Caco-2 (cell line): ENCODE results near the gene FAM47A. TPM values are rescaled to one million over a fixed set of nuclear protein-coding genes. Genes with fewer than 3 reads are reported as not detected.
A peak's percentile ranks its signal among the peaks of the same experiment; 100 is the strongest.

Experiments
- Bru-seq: library from RNA; stranded (reverse); fragments of 400-500 nt; gene quantifications from one replicate; lab custom pipeline; 2021; lab: Mats Ljungman, UMichigan
- BruChase-seq, 2 experiments: library from RNA; stranded (reverse); fragments of 400-500 nt; gene quantifications; one replicate each; lab custom pipeline; 2021; lab: Mats Ljungman, UMichigan
- BruUV-seq: library from RNA; stranded (reverse); fragments of 400-500 nt; replicated peaks from 2 replicates; lab custom pipeline; 2021; lab: Mats Ljungman, UMichigan
- CTCF ChIA-PET: fragments of 300-600 bp; sonication (Branson Sonifier 250); formaldehyde crosslinking; loops from one replicate; lab custom pipeline; 2022; ENCODE audit warnings: antibody characterized with exemption; lab: Charles Lee
- POLR2A ChIA-PET: fragments of 300-600 bp; sonication (Branson Sonifier 250); formaldehyde crosslinking; loops from one replicate; lab custom pipeline; 2022; ENCODE audit warnings: antibody characterized with exemption; lab: Charles Lee
- DNase-seq, 2 experiments: peaks; one replicate each; pipeline versions ENCODE4 v3.0.0 to v3.0.0-alpha.2; 2020 to 2022
- H3K27me3 ChIP-seq: replicated peaks from 2 replicates; pipeline ENCODE4 v1.6.0; 2011; ENCODE audit warnings: low read length; ENCODE audit not compliant: control insufficient read depth, insufficient read depth
- H3K36me3 ChIP-seq: 2 replicates; pipeline ENCODE4 v1.5.1; 2011; ENCODE audit warnings: low read length; ENCODE audit not compliant: control insufficient read depth, insufficient read depth
- H3K4me1 ChIP-seq: fragments of 250-450 bp; sonication (Bioruptor Pico); 2 replicates; pipeline ENCODE4 v1.5.1; 2020; ENCODE audit warnings: mild to moderate bottlenecking
- H3K4me3 ChIP-seq: 2 replicates; pipeline ENCODE4 v1.5.1; 2011; ENCODE audit warnings: low read depth, mild to moderate bottlenecking, control low read depth, low read length
- H3K9me3 ChIP-seq: fragments of 250-450 bp; sonication (Bioruptor Pico); 2 replicates; pipeline ENCODE4 v1.5.1; 2020; ENCODE audit warnings: mild to moderate bottlenecking, moderate library complexity
- H3K27ac Mint-ChIP-seq: one replicate; pipeline ENCODE4 v1.8.0; 2022; ENCODE audit warnings: mixed read lengths; ENCODE audit not compliant: unreplicated experiment
- H3K27me3 Mint-ChIP-seq: one replicate; pipeline ENCODE4 v1.8.0; 2022; ENCODE audit warnings: mixed read lengths; ENCODE audit not compliant: insufficient read depth, unreplicated experiment
- H3K36me3 Mint-ChIP-seq: one replicate; pipeline ENCODE4 v1.8.0; 2022; ENCODE audit warnings: mild to moderate bottlenecking, mixed read lengths; ENCODE audit not compliant: insufficient read depth, unreplicated experiment
- H3K4me1 Mint-ChIP-seq: one replicate; pipeline ENCODE4 v1.8.0; 2022; ENCODE audit warnings: low read depth, mixed read lengths; ENCODE audit not compliant: unreplicated experiment
- H3K4me3 Mint-ChIP-seq: one replicate; pipeline ENCODE4 v1.8.0; 2022; ENCODE audit warnings: mild to moderate bottlenecking, moderate library complexity, mixed read lengths; ENCODE audit not compliant: unreplicated experiment
- H3K9me3 Mint-ChIP-seq: one replicate; pipeline ENCODE4 v1.8.0; 2022; ENCODE audit warnings: mixed read lengths; ENCODE audit not compliant: unreplicated experiment
- CTCF ChIP-seq, 2 experiments: fragments of 200-600 bp in 1 of 2; IDR thresholded peaks; 1 replicate in 1 of 2; 2 replicates in 1 of 2; pipeline versions ENCODE4 v1.5.1 to v1.8.0; 2011 to 2022; ENCODE audit warnings: antibody characterized with exemption in 1 of 2, control low read depth in 1 of 2, inconsistent platforms in 1 of 2, low read depth in 1 of 2, low read length in 1 of 2, mild to moderate bottlenecking in 1 of 2, moderate library complexity in 1 of 2; ENCODE audit not compliant: insufficient read depth in 1 of 2, severe bottlenecking in 1 of 2, unreplicated experiment in 1 of 2
- intact Hi-C: fragments of 100-400 bp; cut with micrococcal nuclease; formaldehyde crosslinking; loops from one replicate; pipeline ENCODE4 v1.10.0; 2022; ENCODE audit not compliant: unreplicated experiment
- long read RNA-seq: library from polyadenylated mRNA; stranded (forward); transcript quantifications from one replicate; pipeline ENCODE4 v2.0.0, GENCODE V29; 2022
- total RNA-seq: library from RNA; stranded (reverse); gene quantifications from 2 replicates; pipeline ENCODE4 v1.2.3, GENCODE V29; 2022

Gene FAM47A
- total RNA-seq (not detected in 2 replicates), Bru-seq, nascent RNA (percentile 8 among the genes with signal in this experiment), BruChase-seq, experiment 1, labeled RNA remaining after a 2-hour chase (not detected), BruChase-seq, experiment 2, labeled RNA remaining after a 6-hour chase (not detected)
- long read RNA-seq: 0 reads

- BruUV-seq: no TSS peak
- intact Hi-C loops: no loop called here
- CTCF ChIA-PET: no interaction called here
Measured at GRCh38 chrX:34132028-34132427, at the start of gene FAM47A. Gene FAM47A (minus strand): TSS chrX:34132314. CDS start chrX:34132278, 36 bp downstream.

GRCh38 chrX:34147345-34147744 lies 15.2 kb upstream of the FAM47A start:
- no peaks in the 10 kb centered on the region for H3K27me3 ChIP-seq
- CTCF ChIA-PET: no interaction called here
- H3K9me3 Mint-ChIP-seq: no peaks in the 10 kb centered on the region

More at GRCh38 chrX:34132028-34132427, at the start of gene FAM47A:
- Mint-ChIP-seq H3K9me3 (no peaks in the 10 kb centered on the region), H3K4me3 (no peak within 1 kb of the TSS), H3K27ac (no peak within 1 kb of the TSS), H3K27me3 (peaks cover 2% of the 10 kb centered on the region), H3K4me1 (no peaks in the 10 kb centered on the region), H3K36me3 (no peaks in the 10 kb centered on the region)
- H3K4me3 ChIP-seq: no peak within 1 kb of the TSS
- no peak for TF ChIP-seq CTCF (IDR thresholded peaks at IDR 0.05; ENCODE audit: insufficient read depth in 1 of 2, low read depth in 1 of 2, low read length in 1 of 2, severe bottlenecking in 1 of 2, unreplicated experiment in 1 of 2)
- no peaks in the 10 kb centered on the region for H3K9me3 ChIP-seq
- no peak for DNase-seq
- no peaks in the 10 kb centered on the region for H3K27me3 ChIP-seq
- H3K4me1 ChIP-seq: no peaks in the 10 kb centered on the region
- POLR2A ChIA-PET: no interaction called here
- no peaks in the 10 kb centered on the region for H3K36me3 ChIP-seq

GRCh38 chrX:34146906-34147305 lies 14.8 kb upstream of the FAM47A start:
- Mint-ChIP-seq H3K36me3 (no peaks in the 10 kb centered on the region), H3K27me3 (no peaks in the 10 kb centered on the region), H3K4me3 (no peak overlapping the region), H3K4me1 (no peaks in the 10 kb centered on the region), H3K9me3 (no peaks in the 10 kb centered on the region), H3K27ac (no peak overlapping the region)
- H3K36me3 ChIP-seq: no peaks in the 10 kb centered on the region
- ChIA-PET POLR2A (no interaction called here), CTCF (no interaction called here)
- no peak overlapping the region for H3K4me3 ChIP-seq
- no peak for DNase-seq
- H3K27me3 ChIP-seq: no peaks in the 10 kb centered on the region
- BruUV-seq: no TSS peak
- intact Hi-C loops: no loop called here
- no peak for TF ChIP-seq CTCF (IDR thresholded peaks at IDR 0.05; ENCODE audit: insufficient read depth in 1 of 2, low read depth in 1 of 2, low read length in 1 of 2, severe bottlenecking in 1 of 2, unreplicated experiment in 1 of 2)
- no peaks in the 10 kb centered on the region for H3K4me1 ChIP-seq
- H3K9me3 ChIP-seq: no peaks in the 10 kb centered on the region

More at GRCh38 chrX:34147345-34147744, 15.2 kb upstream of the FAM47A start:
- no peaks in the 10 kb centered on the region for H3K36me3 Mint-ChIP-seq
- intact Hi-C loops: no loop called here
- BruUV-seq: no TSS peak
- H3K36me3 ChIP-seq: no peaks in the 10 kb centered on the region
- H3K27ac Mint-ChIP-seq: no peak overlapping the region
- POLR2A ChIA-PET: no interaction called here
- DNase-seq: no peak
- H3K4me1 ChIP-seq: no peaks in the 10 kb centered on the region
- H3K4me3 Mint-ChIP-seq: no peak overlapping the region
- H3K4me3 ChIP-seq: no peak overlapping the region
- H3K9me3 ChIP-seq: no peaks in the 10 kb centered on the region
- no peaks in the 10 kb centered on the region for H3K4me1 Mint-ChIP-seq
- H3K27me3 Mint-ChIP-seq: no peaks in the 10 kb centered on the region
- no peak for TF ChIP-seq CTCF (IDR thresholded peaks at IDR 0.05; ENCODE audit: insufficient read depth in 1 of 2, low read depth in 1 of 2, low read length in 1 of 2, severe bottlenecking in 1 of 2, unreplicated experiment in 1 of 2)
